SK-N-MC (cell line): ENCODE measurements around the gene CHN2.

Experiments used
- DNase-seq: peaks from one replicate; pipeline ENCODE4 v3.0.0-alpha.2; 2011; ENCODE audit warnings: low read depth, low spot score
- H3K27ac ChIP-seq: fragments of 200-600 bp; sonication (generic); 2 replicates; pipeline ENCODE4 v1.5.1; 2016; ENCODE audit warnings: mixed run types
- H3K36me3 ChIP-seq: fragments of 200-600 bp; sonication (generic); 2 replicates; pipeline ENCODE4 v1.6.1; 2017; ENCODE audit warnings: antibody characterized with exemption, low read length, mixed read lengths; ENCODE audit not compliant: insufficient read depth
- H3K4me3 ChIP-seq: fragments of 200-600 bp; sonication (generic); 2 replicates; pipeline ENCODE4 v1.5.1; 2016
- H3K9ac ChIP-seq: fragments of 200-600 bp; sonication (generic); 2 replicates; pipeline ENCODE4 v1.8.0; 2017; ENCODE audit warnings: mixed run types, mixed read lengths; ENCODE audit not compliant: insufficient read length
- H3K9me3 ChIP-seq: fragments of 200-600 bp; sonication (generic); 2 replicates; pipeline ENCODE4 v1.6.1; 2017; ENCODE audit warnings: low read depth, mild to moderate bottlenecking, antibody characterized with exemption, low read length, moderate library complexity, mixed read lengths
- EZH2 ChIP-seq: fragments of 200-600 bp; sonication (generic); IDR thresholded peaks from one replicate; pipeline ENCODE4 v1.6.1; 2017; ENCODE audit warnings: antibody characterized with exemption
- FOXP2 ChIP-seq: optimal IDR thresholded peaks from 2 replicates; pipeline ENCODE3; 2011; ENCODE audit warnings: mild to moderate bottlenecking, moderate library complexity; ENCODE audit not compliant: insufficient read depth; ENCODE audit errors: extremely low read length, control extremely low read depth
- POLR2AphosphoS5 ChIP-seq: IDR thresholded peaks from 2 replicates; pipeline ENCODE4 v1.6.1; 2012; ENCODE audit warnings: mild to moderate bottlenecking, low read depth, low read length, borderline replicate concordance

Gene CHN2

DNA sequence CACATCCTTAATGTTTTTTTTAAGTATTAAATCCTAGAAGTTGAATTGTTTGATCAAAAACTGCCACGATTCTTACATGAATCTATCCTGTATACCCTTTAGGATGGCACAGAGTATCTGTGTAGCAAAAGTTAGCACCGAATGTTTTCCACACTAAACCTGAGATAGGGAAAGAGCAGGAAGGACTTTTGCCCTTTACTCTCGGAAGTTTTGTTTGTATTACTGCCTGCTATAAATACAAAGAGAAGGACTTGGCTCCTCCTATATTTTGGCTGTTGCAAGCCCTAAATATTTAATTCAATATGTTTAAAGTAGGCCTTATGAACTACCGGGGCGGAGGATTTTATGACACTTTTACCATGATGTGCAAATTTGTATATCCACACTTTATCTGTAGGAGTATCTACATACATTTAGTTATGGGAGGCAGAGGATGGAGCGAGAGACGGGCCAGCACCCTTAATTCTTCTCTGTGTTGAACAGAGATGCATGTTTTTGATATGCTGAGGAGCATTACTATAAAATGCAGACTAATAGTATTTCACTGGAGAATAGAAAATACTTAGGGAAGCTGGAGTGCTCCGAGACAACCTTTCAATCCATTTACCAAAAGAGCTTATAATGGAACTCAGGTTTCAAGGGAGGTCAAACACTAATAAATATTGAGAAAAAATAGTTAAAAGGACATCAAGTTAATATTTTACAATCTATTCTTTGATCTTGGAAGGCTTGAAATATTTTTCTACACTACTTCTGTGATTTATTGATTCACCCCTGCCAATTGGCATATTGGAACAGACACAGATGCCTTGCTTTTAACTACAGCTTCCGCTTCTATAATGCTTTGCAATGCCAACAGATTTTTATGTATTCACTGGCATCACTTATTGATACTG is 97.4 kb downstream of the CHN2 start:
- TF ChIP-seq FOXP2 (no peak), EZH2 (no peak), POLR2AphosphoS5 (no peak)
- Histone ChIP-seq H3K36me3 (0 out of 2 replicates have a peak, but pooled peaks cover 3% of the 10 kb centered on the region), H3K4me3 (no peak overlapping the region), H3K9ac (no peak overlapping the region), H3K9me3 (no peaks in the 10 kb centered on the region), H3K27ac (no peak overlapping the region)
- no peak for DNase-seq

DNA sequence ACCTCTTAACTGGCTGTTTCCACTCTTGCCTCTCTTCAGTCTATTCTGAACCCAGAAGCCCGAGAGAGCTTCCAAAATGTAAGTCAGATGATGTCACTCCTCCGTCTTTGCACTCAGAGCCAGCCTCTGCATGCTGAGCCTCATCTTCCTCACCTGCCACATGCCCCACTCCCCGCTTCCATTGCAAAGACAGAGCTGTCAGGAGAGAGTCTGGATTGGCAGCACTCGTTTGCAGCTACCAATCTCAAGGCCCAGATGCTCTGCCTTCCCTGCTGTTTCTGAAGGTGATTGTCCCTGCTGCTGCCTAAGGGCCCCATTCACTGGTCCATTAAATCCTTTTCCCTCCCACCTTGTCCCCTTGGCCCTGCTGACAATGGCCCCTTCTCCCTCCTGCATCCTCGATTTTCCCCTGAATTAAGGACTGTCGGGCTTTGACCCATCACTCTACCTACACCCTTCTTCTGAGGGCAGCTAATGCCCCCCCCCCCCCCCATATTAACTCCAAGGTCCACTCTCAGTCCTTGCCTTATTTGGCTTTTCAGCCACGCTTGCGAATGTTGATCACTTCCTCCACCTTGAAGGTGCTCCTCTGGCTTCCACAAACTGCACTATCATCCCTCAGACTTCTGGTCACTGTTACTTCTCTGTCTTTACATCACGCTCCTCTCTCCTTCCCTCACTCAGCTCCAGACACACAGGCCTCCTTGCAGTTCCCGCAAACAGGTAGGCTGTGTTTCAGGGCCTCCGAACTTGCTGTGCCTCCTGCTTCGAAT is 98.5 kb downstream of the CHN2 start:
- Histone ChIP-seq H3K27ac (no peak overlapping the region), H3K4me3 (no peak overlapping the region), H3K36me3 (0 out of 2 replicates have a peak, but pooled peaks cover 3% of the 10 kb centered on the region), H3K9me3 (no peaks in the 10 kb centered on the region), H3K9ac (no peak overlapping the region)
- DNase-seq: no peak
- no peak for TF ChIP-seq FOXP2
- no peak for TF ChIP-seq EZH2
- no peak for TF ChIP-seq POLR2AphosphoS5

DNA sequence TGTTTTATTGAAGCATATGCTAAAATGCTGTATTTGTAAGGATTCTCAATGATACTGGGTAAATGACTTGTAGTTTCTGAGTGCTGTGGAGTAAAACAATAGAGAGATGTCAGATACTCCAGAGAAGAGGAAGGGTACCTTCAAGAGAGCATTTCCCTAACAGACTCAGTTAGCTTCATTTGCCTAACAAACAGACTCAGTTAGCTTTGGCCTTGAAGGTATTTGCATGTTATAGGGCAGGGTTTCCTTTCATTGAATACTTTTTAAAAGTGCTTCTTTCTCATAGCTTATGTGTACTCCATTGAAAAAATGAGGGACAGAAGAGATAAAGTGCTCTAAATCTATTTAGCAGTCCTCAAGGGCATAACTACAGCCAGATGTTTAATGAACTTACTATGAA is 101.8 kb downstream of the CHN2 start:
- H3K4me3 ChIP-seq: no peak overlapping the region
- no peak for DNase-seq
- H3K9me3 ChIP-seq: no peaks in the 10 kb centered on the region
- H3K27ac ChIP-seq: no peak overlapping the region
- 0 out of 2 replicates have a peak, but pooled peaks cover 3% of the 10 kb centered on the region for H3K36me3 ChIP-seq
- no peak overlapping the region for H3K9ac ChIP-seq
- TF ChIP-seq FOXP2: no peak
- no peak for TF ChIP-seq POLR2AphosphoS5
- TF ChIP-seq EZH2: no peak

DNA sequence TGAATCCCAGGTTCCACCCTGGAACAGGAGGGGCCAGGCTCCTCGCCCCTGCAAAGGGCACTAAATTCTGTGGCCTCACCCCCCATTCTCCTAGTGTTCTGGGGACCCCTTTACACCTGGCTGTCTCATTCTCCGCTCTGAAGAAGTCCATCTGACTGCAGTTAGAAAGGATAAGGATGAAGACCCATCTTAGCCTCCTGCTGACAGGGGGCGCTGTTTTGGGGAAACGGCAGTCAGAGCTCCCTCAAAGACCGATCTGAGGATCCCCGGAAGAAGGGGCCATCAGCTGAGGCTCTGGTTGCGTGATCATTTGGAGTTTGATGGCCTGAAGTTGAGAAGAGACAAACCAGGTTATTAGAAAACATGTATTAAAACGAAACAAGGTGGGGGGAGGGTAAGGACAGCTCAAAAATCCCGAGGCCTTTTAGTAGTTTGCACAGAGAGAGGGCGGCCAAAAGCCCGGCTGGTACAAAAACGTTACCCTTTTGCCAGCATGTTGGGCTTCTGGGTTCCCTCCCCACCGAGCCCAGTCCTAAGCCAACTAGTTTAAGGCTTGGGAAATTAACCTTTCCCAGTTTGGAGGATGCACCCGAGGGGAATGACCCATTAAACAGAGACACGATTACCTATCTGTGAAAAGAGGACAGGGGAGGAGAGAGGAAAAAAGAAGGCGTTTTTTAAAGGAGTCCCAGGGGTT is 102.8 kb downstream of the CHN2 start:
- Histone ChIP-seq H3K9me3 (no peaks in the 10 kb centered on the region), H3K4me3 (no peak overlapping the region), H3K9ac (no peak overlapping the region), H3K27ac (no peak overlapping the region), H3K36me3 (0 out of 2 replicates have a peak, but pooled peaks cover 3% of the 10 kb centered on the region)
- no peak for DNase-seq
- TF ChIP-seq POLR2AphosphoS5: no peak
- TF ChIP-seq EZH2: no peak
- TF ChIP-seq FOXP2: no peak

DNA sequence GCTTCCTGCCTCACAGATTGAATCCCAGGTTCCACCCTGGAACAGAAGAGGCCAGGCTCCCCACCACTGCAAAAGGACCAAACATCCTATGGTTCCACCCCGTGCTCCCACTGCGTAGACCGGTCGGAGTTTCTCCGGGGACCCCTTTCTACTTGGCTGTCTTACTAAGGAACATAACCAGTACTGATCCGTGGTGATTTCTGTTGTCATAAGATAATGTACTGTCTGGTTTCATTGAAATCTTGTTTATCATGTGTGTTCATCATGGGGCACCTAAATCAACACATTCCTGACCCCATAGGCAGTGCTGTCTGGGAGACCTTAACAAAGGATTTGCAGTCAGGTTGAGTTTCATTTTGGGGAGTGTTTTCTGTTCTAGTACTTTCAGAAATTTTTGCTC is 104.5 kb downstream of the CHN2 start:
- DNase-seq: no peak

DNA sequence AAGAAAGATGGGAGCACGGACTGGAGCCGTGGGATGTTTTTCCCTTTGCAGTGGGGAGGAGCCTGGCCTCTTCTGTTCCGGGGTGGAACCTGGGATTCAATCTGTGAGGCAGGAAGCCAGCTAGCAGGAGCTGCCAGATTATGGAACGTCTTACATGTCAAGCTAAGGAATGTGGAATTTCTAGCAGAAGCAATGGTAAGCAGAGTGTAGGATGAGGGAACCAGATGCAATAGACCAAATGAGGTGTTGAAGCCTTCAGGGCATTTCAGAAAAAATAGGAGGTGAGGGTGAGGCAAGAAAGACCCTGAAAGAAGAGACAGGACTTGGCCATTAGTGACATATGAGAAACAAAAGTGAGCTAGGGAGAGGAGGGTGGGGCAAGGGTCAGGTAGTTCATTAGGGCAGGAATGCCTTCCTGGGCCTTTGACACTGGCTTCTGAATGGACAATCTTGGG is 105.5 kb downstream of the CHN2 start:
- DNase-seq: no peak
- Histone ChIP-seq H3K27ac (no peak overlapping the region), H3K4me3 (no peak overlapping the region)

More for the DNA sequence above, 104.5 kb downstream of the CHN2 start:
- Histone ChIP-seq H3K9ac (no peak overlapping the region), H3K36me3 (0 out of 2 replicates have a peak, but pooled peaks cover 3% of the 10 kb centered on the region), H3K4me3 (no peak overlapping the region), H3K27ac (no peak overlapping the region), H3K9me3 (no peaks in the 10 kb centered on the region)
- TF ChIP-seq EZH2 (no peak), FOXP2 (no peak), POLR2AphosphoS5 (no peak)

DNA sequence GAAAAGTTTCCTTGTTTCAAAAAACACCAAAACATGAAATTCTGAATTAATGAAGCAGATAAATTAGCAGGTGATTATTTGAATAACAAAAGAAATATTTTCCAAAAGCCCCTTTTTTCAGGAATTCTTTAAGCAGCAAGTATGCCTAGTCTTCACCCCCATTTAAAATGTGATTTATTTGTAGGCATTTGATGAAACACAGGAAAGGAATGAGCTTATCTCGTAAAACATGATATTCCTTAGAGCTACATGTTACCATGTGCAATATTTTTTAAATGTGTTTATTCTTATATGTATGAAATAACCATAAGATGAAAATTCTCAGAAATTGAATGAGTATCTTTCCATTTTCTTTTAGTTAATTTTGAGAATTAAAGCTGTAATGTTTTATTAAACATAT is 106.1 kb downstream of the CHN2 start:
- Histone ChIP-seq H3K36me3 (no peaks in the 10 kb centered on the region), H3K9ac (no peak overlapping the region), H3K27ac (no peak overlapping the region), H3K4me3 (no peak overlapping the region), H3K9me3 (no peaks in the 10 kb centered on the region)
- TF ChIP-seq POLR2AphosphoS5 (no peak), EZH2 (no peak), FOXP2 (no peak)
- no peak for DNase-seq

More for the DNA sequence above, 105.5 kb downstream of the CHN2 start:
- TF ChIP-seq POLR2AphosphoS5 (no peak), EZH2 (no peak), FOXP2 (no peak)
- H3K9me3 ChIP-seq: no peaks in the 10 kb centered on the region
- H3K9ac ChIP-seq: no peak overlapping the region
- H3K36me3 ChIP-seq: no peaks in the 10 kb centered on the region

DNA sequence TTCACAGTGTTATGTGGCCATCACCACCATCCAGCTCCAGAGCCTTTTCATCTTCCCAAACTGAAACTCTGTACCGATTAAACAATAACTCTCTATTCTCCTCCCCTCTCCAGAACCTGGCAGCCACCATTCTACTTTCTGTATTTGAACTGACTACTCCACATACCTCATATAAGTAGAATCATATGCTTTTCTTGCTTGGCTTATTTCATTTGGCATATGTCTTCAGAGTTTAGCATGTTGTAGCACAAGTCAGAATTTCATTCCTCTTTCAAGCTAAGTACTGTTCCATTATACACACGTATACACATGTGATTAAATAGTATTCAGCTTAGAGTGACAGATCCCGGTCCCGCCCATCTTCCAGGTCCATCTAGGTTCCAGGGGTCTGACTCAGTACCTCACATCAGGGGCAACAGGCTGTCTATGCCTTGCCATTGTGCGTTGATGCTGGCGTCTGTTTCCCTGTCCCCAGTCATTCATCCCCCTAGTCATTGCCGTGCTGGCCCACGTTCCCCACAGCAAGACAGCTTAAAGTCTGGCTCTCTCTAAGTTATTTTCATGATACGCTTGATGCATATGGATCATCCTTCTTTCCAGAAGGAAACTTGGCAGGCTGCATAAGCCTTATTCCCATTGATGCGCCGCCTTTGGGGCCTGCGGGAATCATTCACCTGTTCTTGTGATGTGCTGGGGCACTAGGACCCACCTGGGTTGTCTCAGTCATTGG is 108.3 kb downstream of the CHN2 start:
- Histone ChIP-seq H3K9me3 (no peaks in the 10 kb centered on the region), H3K36me3 (no peaks in the 10 kb centered on the region), H3K27ac (no peak overlapping the region), H3K9ac (no peak overlapping the region), H3K4me3 (no peak overlapping the region)
- DNase-seq: no peak
- TF ChIP-seq FOXP2 (no peak), POLR2AphosphoS5 (no peak), EZH2 (no peak)
